Measurements from ENCODE around the gene SIAH2.
A peak's percentile ranks its signal among the peaks of the same experiment; 100 is the strongest.

SIAH2 gene

GRCh38 chr3:150771600-150771999, 8.6 kb upstream of the SIAH2 start:
- no peak for DNase-seq

- DNase-seq, result no peak
Observed at GRCh38 chr3:150770681-150771080, 7.7 kb upstream of the SIAH2 start.

- DNase-seq, result no peak
Observed at GRCh38 chr3:150766742-150767141, 3.8 kb upstream of the SIAH2 start.

DNA sequence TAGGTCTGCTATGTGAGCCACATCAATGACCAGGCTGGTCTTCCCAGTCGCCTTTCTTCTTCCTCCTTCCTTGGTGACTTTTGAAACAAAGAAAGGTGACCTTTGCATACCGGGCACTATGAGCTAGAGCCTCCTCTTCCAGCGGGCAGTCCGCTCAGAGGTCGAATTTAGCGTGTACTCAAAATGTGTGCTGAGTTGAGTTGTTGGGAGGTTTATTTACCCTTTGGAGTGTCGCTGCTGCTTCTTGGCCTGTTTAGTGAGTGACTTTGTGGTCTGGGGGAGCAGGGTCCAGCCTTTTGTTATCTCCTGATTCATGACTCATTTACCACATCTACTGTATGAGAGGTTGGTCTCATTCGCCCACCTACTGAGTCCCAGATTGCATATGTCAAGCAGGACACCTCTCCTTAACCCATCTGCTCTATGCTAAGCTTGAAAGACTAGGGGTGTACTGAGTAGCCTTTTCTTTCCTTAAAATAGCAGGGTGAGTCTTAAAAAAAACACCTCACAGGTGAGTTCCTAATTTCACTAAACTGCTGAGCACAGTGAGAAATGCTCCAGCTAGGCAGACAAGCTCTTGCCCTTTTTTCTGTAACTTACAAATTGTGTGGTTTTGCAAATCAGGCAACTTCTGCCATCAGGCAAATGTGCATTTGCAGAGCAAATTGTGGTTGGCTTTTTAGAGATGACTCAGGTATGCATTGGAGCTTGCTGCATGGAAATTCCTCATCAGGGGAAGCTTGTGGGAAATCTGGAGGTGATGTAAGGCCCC, 3.2 kb upstream of the SIAH2 start:
- no peak for DNase-seq

DNA sequence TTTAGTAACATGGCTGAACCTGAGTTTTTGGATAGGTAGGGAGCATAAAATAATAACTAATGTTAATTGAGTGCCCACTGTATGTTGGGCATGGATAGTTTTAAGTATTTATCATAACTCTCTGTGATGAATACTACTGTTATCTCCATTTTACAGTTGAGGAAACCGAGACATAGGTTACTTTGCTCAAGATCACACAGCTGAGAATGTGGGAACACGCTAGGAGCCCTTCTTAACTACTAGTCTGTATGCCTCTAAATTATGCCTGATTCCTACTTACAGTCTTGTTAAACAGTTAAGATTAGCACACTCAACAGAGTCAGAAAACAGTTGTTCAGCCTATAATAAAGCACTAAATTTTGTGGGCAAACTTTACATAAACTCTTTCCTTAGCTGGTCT, 2.0 kb upstream of the SIAH2 start:
- no peak for DNase-seq

DNA sequence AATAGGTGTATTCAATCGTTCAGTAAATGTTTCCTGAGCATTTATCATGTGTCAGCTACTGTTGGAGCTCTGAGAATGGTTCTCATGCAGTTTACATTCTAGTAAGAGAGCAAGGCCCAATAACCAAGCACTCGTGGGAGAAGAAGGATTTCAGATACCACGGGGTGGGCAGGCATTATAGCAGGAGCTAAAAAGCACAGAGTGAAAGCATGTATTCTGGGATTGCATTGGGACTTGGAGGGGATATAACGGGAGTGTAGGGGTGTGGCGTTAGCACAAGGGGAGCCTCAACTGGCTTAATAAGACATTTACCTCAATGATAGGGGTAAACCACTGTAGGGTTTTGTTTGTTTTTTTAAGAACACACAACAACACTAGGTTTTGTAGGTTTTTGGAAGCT, 1.6 kb upstream of the SIAH2 start:
- DNase-seq, result no peak

DNA sequence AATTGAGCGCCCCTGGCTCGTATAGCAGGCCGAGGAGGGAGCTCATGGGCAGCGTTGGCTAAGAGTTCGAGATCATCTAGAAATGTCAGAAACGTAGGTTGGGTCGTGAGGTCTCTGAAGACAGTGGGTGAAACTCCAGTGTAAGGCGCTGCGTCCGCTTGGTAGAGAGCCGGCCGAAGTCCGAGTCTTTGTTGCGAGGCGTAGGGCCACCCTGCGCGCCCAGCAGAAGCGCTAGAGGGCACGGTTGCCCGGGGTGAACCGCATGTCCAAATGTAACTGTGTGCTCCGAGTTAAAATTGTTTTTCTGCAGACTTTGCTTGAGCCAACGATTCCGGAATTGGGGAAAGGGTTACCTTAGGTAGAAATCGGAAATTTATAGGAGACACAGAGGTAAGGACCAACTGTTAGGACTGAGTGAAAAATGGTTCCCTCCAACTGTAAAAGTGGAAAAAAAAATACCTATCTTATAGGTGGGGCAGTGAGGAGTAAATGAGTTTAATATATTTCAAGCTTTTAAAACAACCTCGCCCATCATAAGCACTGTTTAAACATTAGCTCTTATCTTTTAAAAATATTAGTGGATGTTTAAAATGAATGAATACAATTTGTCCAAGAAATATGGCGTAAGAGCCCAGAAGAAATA, 993 bp upstream of the SIAH2 start:
- peak in 1 of 4 experiments; percentile 47 for DNase-seq

DNA sequence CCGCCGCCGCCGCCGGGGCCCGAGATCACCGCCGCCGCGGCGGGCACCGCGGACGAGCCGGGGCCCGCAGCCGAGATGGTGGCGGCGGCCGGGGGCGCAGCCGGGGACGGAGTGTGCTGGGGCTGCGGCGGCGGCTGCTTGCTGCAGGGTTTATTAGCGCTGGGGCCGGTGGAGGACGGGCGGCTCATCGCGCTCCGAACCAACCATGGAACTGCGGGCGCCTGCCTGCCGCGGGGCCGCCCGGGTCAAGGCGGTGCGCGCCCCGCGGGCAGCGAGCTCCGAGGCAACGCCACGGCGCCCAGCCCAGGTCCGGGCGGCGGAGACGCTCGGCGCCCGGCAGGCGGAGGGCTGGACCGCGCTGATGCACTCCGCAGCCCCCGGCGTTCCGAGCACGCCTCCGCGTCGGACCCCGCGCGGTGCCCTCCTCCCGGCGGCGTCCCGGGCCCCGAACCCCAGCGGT, 277 bp downstream of the SIAH2 start:
- DNase-seq, result no peak

DNA sequence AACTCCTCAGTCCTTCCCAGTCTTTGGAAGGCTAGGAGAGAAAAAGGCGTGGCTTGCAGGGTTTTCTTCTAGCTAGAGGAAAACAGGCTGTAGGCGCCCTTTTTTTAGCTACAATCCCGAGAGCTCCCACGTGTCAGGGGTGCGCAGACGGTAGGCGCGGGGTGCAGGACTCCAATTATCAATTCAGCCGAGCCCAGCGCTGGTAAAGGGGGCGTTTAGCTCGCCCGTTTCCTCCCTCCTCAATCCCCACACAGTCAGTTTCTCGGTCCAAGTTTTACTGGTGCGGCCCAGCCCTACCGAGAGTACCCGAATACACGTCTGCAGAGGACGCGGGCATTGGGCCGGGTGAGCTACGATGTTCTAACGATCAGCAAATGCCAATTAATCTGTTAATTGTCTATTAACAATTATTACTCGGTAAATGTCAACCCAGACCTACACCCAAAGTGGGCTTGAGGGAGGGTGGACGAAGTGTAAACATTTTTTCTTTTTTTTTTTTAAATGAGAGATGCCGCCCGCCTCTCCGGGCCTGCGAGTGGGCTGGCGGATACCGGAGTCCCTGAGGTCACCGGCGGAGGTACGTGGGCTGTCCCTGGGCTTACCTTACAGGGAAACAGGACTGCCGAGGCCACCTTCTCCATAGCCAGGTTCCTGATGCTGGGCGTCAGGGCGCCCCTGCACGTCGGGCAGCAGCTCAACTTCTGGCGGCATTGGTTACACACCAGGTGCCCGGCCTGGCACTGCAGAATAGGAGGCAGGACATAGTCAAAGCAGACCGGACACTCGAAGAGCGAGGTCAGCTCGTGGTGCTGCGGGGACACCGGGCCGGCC, 923 bp downstream of the SIAH2 start:
- DNase-seq, result peak in 3 of 4 experiments; percentile 3 to 23 (median 20)

DNA sequence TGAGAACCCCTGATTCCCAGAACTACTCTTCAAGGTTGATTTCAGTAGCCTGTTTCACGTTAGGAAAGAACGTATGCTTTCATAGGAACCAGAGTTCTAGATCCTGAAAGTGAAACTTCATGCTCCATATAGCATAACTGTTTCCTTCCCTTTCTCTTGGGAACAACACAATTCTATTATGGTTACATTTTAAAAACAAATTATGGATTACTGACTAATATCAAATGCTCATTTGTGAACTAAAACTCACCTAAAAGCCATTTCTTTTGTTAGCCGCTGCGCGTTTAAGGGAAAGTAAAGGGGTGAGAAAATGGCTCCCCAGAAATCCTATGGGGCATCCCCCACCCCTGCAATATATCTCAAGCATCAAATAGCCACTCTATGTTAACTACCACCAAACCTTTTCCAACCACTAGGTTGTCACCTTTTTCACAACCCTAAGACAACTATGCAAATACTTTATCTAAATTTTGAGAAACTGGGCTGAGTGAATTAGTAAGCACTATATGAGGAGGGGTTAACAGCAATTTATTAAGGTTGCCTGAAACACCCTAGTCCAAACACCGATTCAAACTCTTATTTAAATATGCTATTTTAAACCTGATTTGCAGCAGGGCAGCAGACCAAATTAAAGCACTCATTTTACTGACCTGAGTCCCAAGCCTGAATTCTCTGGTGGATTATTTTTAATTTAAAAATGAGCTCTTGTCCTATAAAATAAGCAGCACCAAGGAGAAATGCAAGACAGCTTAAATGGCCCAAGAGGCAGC, 2.4 kb downstream of the SIAH2 start:
- DNase-seq, result no peak

DNA sequence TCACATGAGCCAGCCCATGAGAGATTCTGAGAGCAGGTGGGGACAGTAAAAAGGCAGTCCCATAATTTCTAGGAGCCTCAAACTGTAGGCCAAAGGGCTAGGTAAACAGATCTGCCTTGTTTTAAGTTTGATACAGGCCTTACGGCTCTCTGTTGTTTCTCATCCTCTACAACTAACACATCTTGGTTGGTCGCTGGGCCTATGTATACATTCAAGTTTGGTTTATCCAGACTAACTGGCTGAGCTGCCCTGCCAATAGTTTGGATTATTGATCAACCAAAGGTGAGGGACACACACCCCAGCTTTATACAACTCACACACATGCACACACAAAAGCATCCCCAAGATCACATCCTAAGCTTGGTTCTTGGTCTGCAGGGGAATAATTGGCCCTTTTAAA, 3.0 kb downstream of the SIAH2 start:
- DNase-seq, result no peak

DNA sequence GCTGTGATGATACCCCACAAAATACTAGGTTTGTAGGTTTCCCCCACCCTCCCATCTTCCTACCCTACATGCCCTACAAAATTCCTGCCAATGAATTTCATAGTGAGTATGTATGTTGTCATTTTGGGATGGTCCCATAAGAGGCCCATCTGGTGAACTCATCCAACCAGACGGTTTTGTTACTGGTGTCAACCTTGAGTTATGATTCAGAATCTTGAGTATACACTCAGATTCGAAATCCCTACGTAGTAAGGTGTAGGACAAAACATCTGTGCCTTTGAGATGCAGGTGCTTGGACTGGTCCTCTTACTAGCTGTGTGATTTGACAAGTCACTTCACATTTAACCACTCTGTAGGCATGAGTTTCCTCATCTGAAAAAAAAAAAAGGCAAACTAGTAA, 3.6 kb downstream of the SIAH2 start:
- no peak for DNase-seq

DNA sequence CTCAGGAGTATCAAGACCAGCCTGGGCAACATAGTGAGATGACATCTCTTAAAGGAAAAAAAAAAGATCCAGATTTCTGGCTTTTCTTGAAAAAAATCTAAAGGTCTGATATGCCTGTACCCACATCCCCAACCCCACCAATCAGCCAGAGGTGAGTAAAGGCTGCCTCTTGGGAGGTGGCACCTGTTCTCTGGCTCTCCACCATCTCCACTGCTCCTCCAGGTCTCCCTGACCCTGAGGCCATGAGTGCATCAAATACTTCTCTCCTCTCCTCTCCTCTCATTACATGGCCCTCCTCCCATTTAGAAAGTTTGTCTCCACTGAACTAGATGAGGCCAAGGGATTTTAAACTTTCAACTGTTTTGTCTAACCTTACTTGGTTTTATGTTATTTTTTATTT, 5.2 kb downstream of the SIAH2 start:
- no peak for DNase-seq

DNA sequence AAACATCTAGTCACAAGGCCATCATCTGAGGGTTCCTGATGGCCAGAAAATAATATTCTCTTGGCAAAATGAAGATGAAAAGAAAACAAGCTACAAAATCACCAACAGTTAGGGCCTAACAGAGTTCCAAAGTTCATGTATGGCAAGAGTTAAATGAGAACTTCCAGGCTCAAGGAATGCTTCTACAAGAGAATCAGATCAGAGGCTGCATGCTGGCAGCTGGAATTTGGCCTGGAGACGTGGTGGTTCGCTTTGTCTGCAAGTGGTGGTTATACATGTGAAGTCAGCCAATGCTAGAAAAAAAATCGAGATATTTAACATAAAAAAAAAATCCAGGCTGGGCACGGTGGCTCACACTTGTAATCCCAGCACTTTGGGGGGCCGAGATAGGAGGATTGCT, 5.6 kb downstream of the SIAH2 start:
- no peak for DNase-seq

DNA sequence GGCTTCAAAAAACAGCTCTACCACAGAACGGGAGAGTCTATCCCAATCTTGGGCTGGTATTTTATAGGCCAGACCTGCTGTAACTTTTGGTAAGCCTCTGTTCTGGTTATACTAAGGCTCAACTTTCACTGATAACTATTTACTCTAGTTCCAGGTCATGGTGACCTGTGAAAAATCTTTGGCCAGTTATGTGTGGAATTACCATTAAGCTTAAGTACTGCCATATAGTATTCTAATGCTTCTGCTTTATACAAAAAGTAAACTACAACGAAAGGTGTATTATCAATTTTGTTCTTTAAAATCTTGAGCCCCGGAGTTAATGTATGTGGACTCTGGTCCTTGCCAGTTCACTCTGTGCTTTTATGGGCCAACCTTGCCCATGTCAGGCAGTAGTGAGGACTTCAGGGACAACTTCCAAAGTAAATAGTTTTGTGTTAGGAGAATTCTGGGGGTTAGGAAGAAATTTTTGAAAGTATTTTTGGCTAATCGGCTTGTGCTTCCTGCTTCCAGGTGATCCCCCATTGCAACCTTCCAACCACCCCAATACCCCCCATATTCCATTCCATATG, 6.4 kb downstream of the SIAH2 start:
- no peak for DNase-seq

DNA sequence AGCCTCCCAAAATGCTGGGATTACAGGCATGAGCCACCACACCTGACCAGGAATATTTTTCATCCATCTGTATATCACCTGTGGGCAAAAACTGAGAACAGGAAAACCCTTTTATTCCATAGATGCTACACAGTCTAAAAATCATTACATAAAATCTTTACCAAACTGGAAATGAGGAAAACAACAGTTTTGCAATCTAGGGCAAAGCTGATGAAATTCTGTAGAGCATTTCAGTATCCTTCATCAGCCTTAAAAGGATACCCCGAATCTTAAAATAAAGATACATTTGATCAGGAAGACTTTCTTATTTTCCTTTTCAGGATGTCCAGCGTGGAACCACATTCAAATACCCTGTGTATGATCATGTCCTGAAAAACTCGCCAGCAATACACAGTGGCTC, 7.1 kb downstream of the SIAH2 start:
- no peak for DNase-seq

DNA sequence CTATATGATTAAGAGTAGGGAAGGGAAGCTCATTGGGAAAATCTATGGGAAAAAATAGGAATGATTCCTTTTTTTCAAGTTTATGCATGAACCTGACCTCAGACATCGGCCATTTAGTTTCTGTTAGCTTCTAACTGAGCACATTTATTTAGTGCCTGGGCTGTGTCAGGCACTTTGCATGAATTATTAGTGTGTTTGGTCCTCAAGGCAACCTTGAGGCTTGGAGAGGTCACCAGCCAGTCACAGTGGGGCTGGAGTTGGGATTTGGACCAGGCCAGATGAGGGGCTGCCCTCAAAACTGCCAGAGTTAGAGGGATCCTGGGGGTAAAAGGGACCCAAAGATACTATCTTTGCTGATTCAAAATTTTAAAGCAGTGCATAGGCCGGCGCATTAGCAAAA, 8.1 kb downstream of the SIAH2 start:
- no peak for DNase-seq

GRCh38 chr3:150751781-150752263, 11.1 kb downstream of the SIAH2 start:
- DNase-seq, result no peak

- DNase-seq, result no peak
Observed at GRCh38 chr3:150749255-150749654, 13.7 kb downstream of the SIAH2 start.

- DNase-seq, result no peak
Observed at GRCh38 chr3:150748684-150749047, 14.3 kb downstream of the SIAH2 start.

GRCh38 chr3:150747886-150748683, 14.9 kb downstream of the SIAH2 start:
- no peak for DNase-seq

Measured in activated CD4-positive, CD25-positive, alpha-beta regulatory T cell (primary cell).